ENCODE data around the gene STK24.

STK24 gene

GRCh38 chr13:98476106-98476505 lies 100.8 kb downstream of the STK24 start:
- Histone ChIP-seq H3K27ac (no peak overlapping the region; the same call in 1 of the 2 replicates), H3K4me3 (ENCODE audit: low read depth, low read length) (no peak overlapping the region), H3K9me3 (ENCODE audit: severe bottlenecking) (no peaks in the 10 kb centered on the region), H3K36me3 (peaks cover 36% of the 10 kb centered on the region), H3K27me3 (ENCODE audit: insufficient read depth, low read depth, severe bottlenecking) (no peaks in the 10 kb centered on the region)
- TF ChIP-seq CTCF (IDR thresholded peaks at IDR 0.05; ENCODE audit: low read depth, low read length), result no peak
- DNase-seq, result no peak

GRCh38 chr13:98475522-98475921 lies 101.4 kb downstream of the STK24 start:
- no peak for DNase-seq
- no peak overlapping the region for H3K27ac ChIP-seq
- TF ChIP-seq CTCF (IDR thresholded peaks at IDR 0.05; ENCODE audit: low read depth, low read length), result no peak
- no peaks in the 10 kb centered on the region for H3K9me3 ChIP-seq (ENCODE audit: severe bottlenecking)
- no peaks in the 10 kb centered on the region for H3K27me3 ChIP-seq (ENCODE audit: insufficient read depth, low read depth, severe bottlenecking)
- no peak overlapping the region for H3K4me3 ChIP-seq (ENCODE audit: low read depth, low read length)
- peaks cover 40% of the 10 kb centered on the region for H3K36me3 ChIP-seq

GRCh38 chr13:98474761-98475160 lies 102.1 kb downstream of the STK24 start:
- TF ChIP-seq CTCF (IDR thresholded peaks at IDR 0.05; ENCODE audit: low read depth, low read length), result no peak
- H3K4me3 ChIP-seq (ENCODE audit: low read depth, low read length), result no peak overlapping the region
- peaks cover 46% of the 10 kb centered on the region for H3K36me3 ChIP-seq
- H3K9me3 ChIP-seq (ENCODE audit: severe bottlenecking), result no peaks in the 10 kb centered on the region
- no peaks in the 10 kb centered on the region for H3K27me3 ChIP-seq (ENCODE audit: insufficient read depth, low read depth, severe bottlenecking)
- DNase-seq, result no peak
- H3K27ac ChIP-seq, result no peak overlapping the region

- no peaks in the 10 kb centered on the region for H3K27me3 ChIP-seq (ENCODE audit: insufficient read depth, low read depth, severe bottlenecking)
- H3K4me3 ChIP-seq (ENCODE audit: low read depth, low read length), result no peak overlapping the region
- peak; percentile 24; the same call in 1 of the 2 replicates for TF ChIP-seq CTCF (IDR thresholded peaks at IDR 0.05; ENCODE audit: low read depth, low read length)
- no peaks in the 10 kb centered on the region for H3K9me3 ChIP-seq (ENCODE audit: severe bottlenecking)
- no peak for DNase-seq
- H3K27ac ChIP-seq, result no peak overlapping the region
- peaks cover 46% of the 10 kb centered on the region for H3K36me3 ChIP-seq
These were observed 102.6 kb downstream of the STK24 start for GRCh38 chr13:98474292-98474691.

GRCh38 chr13:98473788-98474144 lies 103.1 kb downstream of the STK24 start:
- Histone ChIP-seq H3K27me3 (ENCODE audit: insufficient read depth, low read depth, severe bottlenecking) (no peaks in the 10 kb centered on the region), H3K27ac (no peak overlapping the region), H3K9me3 (ENCODE audit: severe bottlenecking) (no peaks in the 10 kb centered on the region), H3K4me3 (ENCODE audit: low read depth, low read length) (no peak overlapping the region), H3K36me3 (peaks cover 47% of the 10 kb centered on the region)
- TF ChIP-seq CTCF (IDR thresholded peaks at IDR 0.05; ENCODE audit: low read depth, low read length), result no peak
- no peak for DNase-seq

GRCh38 chr13:98473135-98473787 lies 103.6 kb downstream of the STK24 start:
- Histone ChIP-seq H3K27me3 (ENCODE audit: insufficient read depth, low read depth, severe bottlenecking) (no peaks in the 10 kb centered on the region), H3K27ac (no peak overlapping the region), H3K9me3 (ENCODE audit: severe bottlenecking) (no peaks in the 10 kb centered on the region), H3K4me3 (ENCODE audit: low read depth, low read length) (no peak overlapping the region), H3K36me3 (peaks cover 52% of the 10 kb centered on the region)
- TF ChIP-seq CTCF (IDR thresholded peaks at IDR 0.05; ENCODE audit: low read depth, low read length), result no peak
- no peak for DNase-seq
